Motor neuron (in vitro differentiated cells): ENCODE measurements around the gene AKR1D1. TPM values are rescaled to one million over a fixed set of nuclear protein-coding genes. Genes with fewer than 3 reads are reported as not detected.

ENCODE experiments used
- ATAC-seq, 8 experiments: fragments of 200-7000 bp; cut with Tn5 transposase; replicated peaks in 6 of 8; 2 replicates each; pipeline ENCODE4 v1.8.0; 2021; ENCODE audit warnings: mild to moderate bottlenecking in 8 of 8, moderate library complexity in 8 of 8
- H3K27ac ChIP-seq, 2 donors: fragments of 250-450 bp; sonication (Bioruptor Pico); 2 replicates each; pipeline ENCODE4 v1.9.0; 2021; ENCODE audit warnings: antibody characterized with exemption in 2 of 2, mild to moderate bottlenecking in 2 of 2, moderate library complexity in 1 of 2
- H3K4me1 ChIP-seq, 2 donors: fragments of 250-450 bp; sonication (Bioruptor Pico); replicated peaks in 1 of 2; 2 replicates each; pipeline ENCODE4 v1.6.1; 2021; ENCODE audit warnings: antibody characterized with exemption in 2 of 2, mild to moderate bottlenecking in 2 of 2, moderate library complexity in 1 of 2
- H3K4me3 ChIP-seq, 5 donors: fragments of 250-450 bp; sonication (Bioruptor Pico); 2 replicates each; pipeline ENCODE4 v1.9.0; 2021; ENCODE audit warnings: antibody characterized with exemption in 5 of 5, mild to moderate bottlenecking in 5 of 5, moderate library complexity in 4 of 5
- WGBS, 10 experiments: fragments of 450-650 bp; shearing (Covaris generic); methylation state at CpG; one replicate each; pipeline ENCODE4 v1.0.0; 2022; 5-methylcytosine and 5-hydroxymethylcytosine counted together
- in situ Hi-C, 9 experiments: fragments of 400-800 bp; cut with MboI; loops; one replicate each; pipeline ENCODE4 v1.15.0; 2021; ENCODE audit warnings: low sequenced_read_pairs in 9 of 9, low pct_unique_long_range_greater_than_20kb in 2 of 9; ENCODE audit not compliant: unreplicated experiment in 9 of 9
- total RNA-seq, 8 experiments: library from RNA; unstranded; fragments of 300-600 nt; gene quantifications; 2 replicates each; pipeline versions ENCODE4 v1.2.3 to v1.2.4, GENCODE V29; 2022

Gene AKR1D1
- total RNA-seq, 8 experiments from 2014 or later, result 0.05 to 0.88 (median 0.26) TPM; not detected in 2

- Histone ChIP-seq H3K4me1 (peaks cover 8 to 15% of the 10 kb centered on the region in 2 donors), H3K4me3 (no peak overlapping the region), H3K27ac (no peak overlapping the region)
- no peak for ATAC-seq
- in situ Hi-C loops, result loop anchor here in 5 of 9 experiments (10.0 to 25.0 kb wide), 2 partner anchors 571 to 574 kb away; no protein-coding TSS in a partner anchor
- 7 to 100% (median 53%) methylated on average over 1 of the region's 1 CpG; no CpG with 5 or more reads in 2 of the 10 experiments for WGBS, 10 experiments
Measured at GRCh38 chr7:138163800-138164199, 87.5 kb downstream of the AKR1D1 start.

- WGBS, 10 experiments, result 5 to 100% (median 94%) methylated on average over 2 to 3 of the region's 3 CpGs; no CpG with 5 or more reads in 3 of the 10 experiments
- no peak for ATAC-seq
- in situ Hi-C loops, result loop anchor here in 5 of 9 experiments (10.0 to 25.0 kb wide), 2 partner anchors 570 to 572 kb away; no protein-coding TSS in a partner anchor
- Histone ChIP-seq H3K4me1 (peaks cover 14 to 25% of the 10 kb centered on the region in 2 donors), H3K4me3 (no peak overlapping the region), H3K27ac (no peak overlapping the region)
Measured at GRCh38 chr7:138164804-138165203, 88.5 kb downstream of the AKR1D1 start.

- in situ Hi-C loops, result loop anchor here in 5 of 9 experiments (10.0 to 25.0 kb wide), 2 partner anchors 568 to 571 kb away; no protein-coding TSS in a partner anchor
- H3K4me1 ChIP-seq, result peaks cover 19 to 36% of the 10 kb centered on the region in 2 donors
- H3K27ac ChIP-seq, result no peak overlapping the region
- H3K4me3 ChIP-seq, result no peak overlapping the region
- 5 to 88% (median 68%) methylated on average over 1 to 4 of the region's 4 CpGs; no CpG with 5 or more reads in 1 of the 10 experiments for WGBS, 10 experiments
- ATAC-seq, result no peak
Measured at GRCh38 chr7:138166681-138167080, 90.4 kb downstream of the AKR1D1 start.

- peaks cover 14 to 31% of the 10 kb centered on the region in 2 donors for H3K4me1 ChIP-seq
- in situ Hi-C loops, result loop anchor here in 5 of 9 experiments (10.0 to 25.0 kb wide), 2 partner anchors 568 to 570 kb away; no protein-coding TSS in a partner anchor
- WGBS, 10 experiments, result 10 to 100% (median 66%) methylated on average over 1 to 3 of the region's 3 CpGs
- H3K4me3 ChIP-seq, result no peak overlapping the region
- no peak overlapping the region for H3K27ac ChIP-seq
- no peak for ATAC-seq
Measured at GRCh38 chr7:138167222-138167621, 91.0 kb downstream of the AKR1D1 start.

- ATAC-seq, result no peak
- no peak overlapping the region for H3K4me3 ChIP-seq
- 0 to 40% (median 17%) methylated on average over 1 of the region's 1 CpG; no CpG with 5 or more reads in 7 of the 10 experiments for WGBS, 10 experiments
- H3K27ac ChIP-seq, result no peak overlapping the region
- in situ Hi-C loops, result loop anchor here in 5 of 9 experiments (10.0 to 25.0 kb wide), 2 partner anchors 567 to 569 kb away; no protein-coding TSS in a partner anchor
- H3K4me1 ChIP-seq, result peaks cover 12 to 26% of the 10 kb centered on the region in 2 donors
Measured at GRCh38 chr7:138167869-138168296, 91.6 kb downstream of the AKR1D1 start.

Other genes starting within 250 kb of the AKR1D1 start
- gene DGKI, start 229.5 kb upstream of the AKR1D1 start, total RNA-seq, result 10 to 100 TPM in 4 of 8 experiments, 1 to 10 TPM in 2, under 1 TPM in 2; 0.27 to 30.3 (median 10.4) TPM
- 10 to 100 TPM in 3 of 8 experiments, 1 to 10 TPM in 5; 2.4 to 33.0 (median 6.4) TPM for gene CREB3L2, start 74.4 kb upstream of the AKR1D1 start, total RNA-seq